Type B pancreatic cell (in vitro differentiated cells): Measurements from ENCODE around the gene USP15. TPM values are rescaled to one million over a fixed set of nuclear protein-coding genes. Genes with fewer than 3 reads are reported as not detected.

Source experiments
- DNase-seq: peaks from one replicate; pipeline ENCODE4 v3.0.0; 2021; ENCODE audit warnings: mixed read lengths; ENCODE audit not compliant: unreplicated experiment; ENCODE audit errors: extremely low spot score
- H3K27ac Mint-ChIP-seq: 2 replicates; pipeline ENCODE4 v1.8.0; 2021; ENCODE audit warnings: mild to moderate bottlenecking, mixed read lengths
- H3K27me3 Mint-ChIP-seq: 2 replicates; pipeline ENCODE4 v1.8.0; 2021; ENCODE audit warnings: mixed read lengths
- H3K36me3 Mint-ChIP-seq: 2 replicates; pipeline ENCODE4 v1.8.0; 2021; ENCODE audit warnings: mixed read lengths
- H3K4me1 Mint-ChIP-seq: one replicate; pipeline ENCODE4 v1.8.0; 2021; ENCODE audit warnings: mixed read lengths; ENCODE audit not compliant: unreplicated experiment
- H3K4me3 Mint-ChIP-seq: 2 replicates; pipeline ENCODE4 v1.8.0; 2021; ENCODE audit warnings: mild to moderate bottlenecking, mixed read lengths
- H3K9me3 Mint-ChIP-seq: 2 replicates; pipeline ENCODE4 v1.8.0; 2021; ENCODE audit warnings: mixed read lengths
- CTCF ChIP-seq: fragments of 200-600 bp; sonication (generic); conservative IDR thresholded peaks from 2 replicates; pipeline ENCODE4 v1.5.0; 2021; ENCODE audit warnings: antibody characterized with exemption, mild to moderate bottlenecking
- long read RNA-seq: library from polyadenylated mRNA; unstranded; transcript quantifications from one replicate; pipeline ENCODE4 v2.0.0, GENCODE V29; 2020
- total RNA-seq: library from RNA; stranded (reverse); gene quantifications from 2 replicates; pipeline ENCODE4 v1.2.1, GENCODE V29; 2021; ENCODE audit warnings: low replicate concordance

The USP15 gene
- total RNA-seq, result 43.2 and 47.5 TPM in 2 replicates
- long read RNA-seq, full-length matches to known transcripts, result 66 of 103 reads
- long read RNA-seq, partial matches to known transcripts, result 26 of 103 reads
- long read RNA-seq, other reads (novel, unspliced or antisense), result 11 of 103 reads

GRCh38 chr12:62259993-62260732 lies at the start of gene USP15:
Gene USP15 (plus strand): TSS chr12:62260404. CDS start chr12:62260415, 11 bp downstream.
- H3K4me3 Mint-ChIP-seq, result peak within 1 kb of the TSS; percentile 100

GRCh38 chr12:62210422-62210821 lies 49.8 kb upstream of the USP15 start:
- Mint-ChIP-seq H3K36me3 (no peaks in the 10 kb centered on the region), H3K27ac (no peak overlapping the region)
- DNase-seq, result no peak

More at GRCh38 chr12:62259993-62260732, at the start of gene USP15:
- Mint-ChIP-seq H3K4me1 (peaks cover 17% of the 10 kb centered on the region), H3K36me3 (no peaks in the 10 kb centered on the region), H3K9me3 (no peaks in the 10 kb centered on the region), H3K27ac (peak within 1 kb of the TSS; percentile 97), H3K27me3 (no peaks in the 10 kb centered on the region)
- TF ChIP-seq CTCF, result peak; percentile 85
- DNase-seq, result peak; percentile 98

GRCh38 chr12:62211510-62211909 lies 48.7 kb upstream of the USP15 start:
- DNase-seq, result no peak
- peaks cover 23% of the 10 kb centered on the region for H3K4me1 Mint-ChIP-seq
- no peak for TF ChIP-seq CTCF
- no peak overlapping the region for H3K27ac Mint-ChIP-seq
- peaks cover 4% of the 10 kb centered on the region for H3K27me3 Mint-ChIP-seq
- no peak overlapping the region for H3K4me3 Mint-ChIP-seq
- H3K36me3 Mint-ChIP-seq, result no peaks in the 10 kb centered on the region
- peaks cover 3% of the 10 kb centered on the region for H3K9me3 Mint-ChIP-seq

More at GRCh38 chr12:62210422-62210821, 49.8 kb upstream of the USP15 start:
- Mint-ChIP-seq H3K4me3 (no peak overlapping the region), H3K4me1 (peaks cover 18% of the 10 kb centered on the region), H3K27me3 (peaks cover 4% of the 10 kb centered on the region), H3K9me3 (peaks cover 3% of the 10 kb centered on the region)
- peak; percentile 87 for TF ChIP-seq CTCF

GRCh38 chr12:62214846-62215245 lies 45.4 kb upstream of the USP15 start:
- Mint-ChIP-seq H3K9me3 (peaks cover 3% of the 10 kb centered on the region), H3K4me1 (peaks cover 23% of the 10 kb centered on the region), H3K36me3 (no peaks in the 10 kb centered on the region), H3K4me3 (no peak overlapping the region), H3K27me3 (peaks cover 4% of the 10 kb centered on the region), H3K27ac (no peak overlapping the region)
- DNase-seq, result no peak
- TF ChIP-seq CTCF, result no peak

GRCh38 chr12:62215506-62215905 lies 44.7 kb upstream of the USP15 start:
- Mint-ChIP-seq H3K4me3 (peak overlapping the region; percentile 74), H3K4me1 (peaks cover 19% of the 10 kb centered on the region), H3K9me3 (no peaks in the 10 kb centered on the region), H3K27me3 (peaks cover under 1% of the 10 kb centered on the region), H3K36me3 (no peaks in the 10 kb centered on the region), H3K27ac (peak overlapping the region; percentile 94)
- DNase-seq, result no peak
- TF ChIP-seq CTCF, result no peak
